ENCODE measurements around the gene NEMF.

The NEMF gene

DNA sequence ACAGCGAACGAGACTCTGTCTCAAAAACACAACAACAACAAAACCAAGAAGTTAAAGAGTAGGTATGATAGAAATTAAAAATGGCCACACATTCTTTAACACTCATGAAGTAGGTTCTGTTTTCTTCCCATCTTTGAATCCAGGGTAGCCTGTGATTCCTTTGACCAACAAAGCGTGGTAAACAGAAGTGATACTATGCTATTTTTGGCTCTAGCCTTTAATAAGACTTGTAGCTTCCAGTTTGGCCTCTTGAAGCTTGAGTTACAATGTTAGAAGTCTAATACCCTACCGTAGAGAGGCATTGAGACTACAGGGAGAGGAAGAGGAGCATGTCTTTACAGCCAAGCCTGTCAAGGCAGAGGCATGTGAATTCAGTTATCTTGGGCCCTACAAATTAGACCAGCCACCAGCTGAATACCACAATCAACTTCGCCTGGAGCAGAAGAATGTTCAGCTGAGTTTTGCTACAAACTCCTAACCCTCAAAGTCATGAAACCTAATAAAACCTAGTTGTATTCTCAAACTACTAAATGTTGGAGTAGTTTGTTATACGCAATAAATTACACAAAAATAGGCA is 4.9 kb upstream of the NEMF start:
- TF ChIP-seq POLR2AphosphoS5 (IDR thresholded peaks at IDR 0.05; ENCODE audit: low read depth, low read length) (no peak), SIN3A (IDR thresholded peaks at IDR 0.05; ENCODE audit: borderline replicate concordance, insufficient read depth, low read length) (no peak), FOXP2 (optimal IDR thresholded peaks at IDR 0.05; ENCODE audit: borderline replicate concordance, extremely low read depth, extremely low read length, insufficient read depth) (no peak), TAF1 (IDR thresholded peaks at IDR 0.05; ENCODE audit: borderline replicate concordance, insufficient read depth, low read length) (no peak)
- TF ChIP-seq, protein P1, sequence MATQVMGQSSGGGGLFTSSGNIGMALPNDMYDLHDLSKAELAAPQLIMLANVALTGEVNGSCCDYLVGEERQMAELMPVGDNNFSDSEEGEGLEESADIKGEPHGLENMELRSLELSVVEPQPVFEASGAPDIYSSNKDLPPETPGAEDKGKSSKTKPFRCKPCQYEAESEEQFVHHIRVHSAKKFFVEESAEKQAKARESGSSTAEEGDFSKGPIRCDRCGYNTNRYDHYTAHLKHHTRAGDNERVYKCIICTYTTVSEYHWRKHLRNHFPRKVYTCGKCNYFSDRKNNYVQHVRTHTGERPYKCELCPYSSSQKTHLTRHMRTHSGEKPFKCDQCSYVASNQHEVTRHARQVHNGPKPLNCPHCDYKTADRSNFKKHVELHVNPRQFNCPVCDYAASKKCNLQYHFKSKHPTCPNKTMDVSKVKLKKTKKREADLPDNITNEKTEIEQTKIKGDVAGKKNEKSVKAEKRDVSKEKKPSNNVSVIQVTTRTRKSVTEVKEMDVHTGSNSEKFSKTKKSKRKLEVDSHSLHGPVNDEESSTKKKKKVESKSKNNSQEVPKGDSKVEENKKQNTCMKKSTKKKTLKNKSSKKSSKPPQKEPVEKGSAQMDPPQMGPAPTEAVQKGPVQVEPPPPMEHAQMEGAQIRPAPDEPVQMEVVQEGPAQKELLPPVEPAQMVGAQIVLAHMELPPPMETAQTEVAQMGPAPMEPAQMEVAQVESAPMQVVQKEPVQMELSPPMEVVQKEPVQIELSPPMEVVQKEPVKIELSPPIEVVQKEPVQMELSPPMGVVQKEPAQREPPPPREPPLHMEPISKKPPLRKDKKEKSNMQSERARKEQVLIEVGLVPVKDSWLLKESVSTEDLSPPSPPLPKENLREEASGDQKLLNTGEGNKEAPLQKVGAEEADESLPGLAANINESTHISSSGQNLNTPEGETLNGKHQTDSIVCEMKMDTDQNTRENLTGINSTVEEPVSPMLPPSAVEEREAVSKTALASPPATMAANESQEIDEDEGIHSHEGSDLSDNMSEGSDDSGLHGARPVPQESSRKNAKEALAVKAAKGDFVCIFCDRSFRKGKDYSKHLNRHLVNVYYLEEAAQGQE (IDR thresholded peaks at IDR 0.05; ENCODE audit: insufficient read depth in 1 of 2, low read depth in 2 of 2, low read length in 2 of 2) = no peak

- TF ChIP-seq FOXP2 (optimal IDR thresholded peaks at IDR 0.05; ENCODE audit: borderline replicate concordance, extremely low read depth, extremely low read length, insufficient read depth) = no peak
- TF ChIP-seq TAF1 (IDR thresholded peaks at IDR 0.05; ENCODE audit: borderline replicate concordance, insufficient read depth, low read length) = no peak
- TF ChIP-seq, protein P1 (IDR thresholded peaks at IDR 0.05; ENCODE audit: insufficient read depth in 1 of 2, low read depth in 2 of 2, low read length in 2 of 2) = no peak
- no peak for TF ChIP-seq SIN3A (IDR thresholded peaks at IDR 0.05; ENCODE audit: borderline replicate concordance, insufficient read depth, low read length)
These were observed 1.2 kb upstream of the NEMF start for GRCh38 chr14:49853572-49854375.

GRCh38 chr14:49853158-49853477 is 530 bp upstream of the NEMF start:
- TF ChIP-seq FOXP2 (optimal IDR thresholded peaks at IDR 0.05; ENCODE audit: borderline replicate concordance, extremely low read depth, extremely low read length, insufficient read depth) (no peak), POLR2AphosphoS5 (IDR thresholded peaks at IDR 0.05; ENCODE audit: low read depth, low read length) (no peak), TAF1 (IDR thresholded peaks at IDR 0.05; ENCODE audit: borderline replicate concordance, insufficient read depth, low read length) (no peak), SIN3A (IDR thresholded peaks at IDR 0.05; ENCODE audit: borderline replicate concordance, insufficient read depth, low read length) (no peak)
- TF ChIP-seq, protein P1 (IDR thresholded peaks at IDR 0.05; ENCODE audit: insufficient read depth in 1 of 2, low read depth in 2 of 2, low read length in 2 of 2) = no peak

DNA sequence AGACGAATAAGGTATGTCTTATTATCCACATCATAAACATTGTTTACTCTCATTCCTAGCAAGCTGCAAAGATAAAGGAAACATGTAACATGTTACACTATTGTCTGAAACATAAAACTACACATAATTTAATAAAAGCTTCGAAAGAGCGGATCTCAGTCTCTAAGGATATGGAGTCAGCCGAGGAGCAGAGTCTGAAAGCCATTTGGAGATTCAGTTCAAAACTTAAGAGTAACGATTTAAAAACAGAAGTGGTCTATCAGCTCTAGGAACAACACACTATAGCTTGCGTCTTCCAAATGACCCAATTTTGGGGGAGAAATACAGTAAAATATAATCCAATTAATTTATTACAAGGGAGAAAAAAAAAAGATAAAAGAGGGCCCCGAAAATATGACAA is 775 bp downstream of the NEMF start:
- TF ChIP-seq POLR2AphosphoS5 (IDR thresholded peaks at IDR 0.05; ENCODE audit: low read depth, low read length) (no peak), FOXP2 (optimal IDR thresholded peaks at IDR 0.05; ENCODE audit: borderline replicate concordance, extremely low read depth, extremely low read length, insufficient read depth) (no peak), TAF1 (IDR thresholded peaks at IDR 0.05; ENCODE audit: borderline replicate concordance, insufficient read depth, low read length) (no peak), SIN3A (IDR thresholded peaks at IDR 0.05; ENCODE audit: borderline replicate concordance, insufficient read depth, low read length) (no peak)
- TF ChIP-seq, protein P1 (IDR thresholded peaks at IDR 0.05; ENCODE audit: insufficient read depth in 1 of 2, low read depth in 2 of 2, low read length in 2 of 2) = no peak

Data from PFSK-1 (cell line).